SH-SY5Y (cell line): ENCODE data around the gene DCHS1.

Source experiments
- GATA2 ChIP-seq: IDR thresholded peaks from 2 replicates; pipeline ENCODE4 v1.6.1; 2011; ENCODE audit warnings: mild to moderate bottlenecking, low read depth, low read length
- GATA3 ChIP-seq: IDR thresholded peaks from 2 replicates; pipeline ENCODE4 v1.6.1; 2011; ENCODE audit warnings: low read depth, mild to moderate bottlenecking, low read length, moderate library complexity

DNA sequence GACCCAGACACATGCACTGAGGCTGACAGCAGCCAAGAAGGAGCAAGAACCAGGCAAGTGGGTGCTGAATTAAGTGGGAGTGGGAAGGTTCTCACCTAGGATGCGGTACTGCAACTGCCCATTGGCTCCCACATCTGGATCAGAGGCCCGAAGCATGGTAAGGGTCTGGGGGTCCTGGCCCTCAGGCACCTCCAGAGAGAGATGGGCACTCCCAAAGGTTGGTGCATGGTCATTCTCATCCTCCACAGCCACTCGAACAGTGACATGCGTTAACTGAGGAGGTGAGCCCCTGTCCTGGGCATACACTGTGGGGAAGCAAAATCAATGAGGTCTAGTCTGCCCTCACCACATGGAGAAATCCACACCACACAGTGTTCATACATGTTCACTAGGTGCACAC, 27.1 kb downstream of the DCHS1 start:
- TF ChIP-seq GATA2 (no peak), GATA3 (no peak)
